Loucy (cell line): Measurements from ENCODE around the gene PPP1R12B.

Experiments
- EZH2phosphoT487 ChIP-seq: fragments of 200-600 bp; IDR thresholded peaks from 2 replicates; pipeline ENCODE4 v1.6.1; 2018; ENCODE audit warnings: antibody characterized with exemption, mild to moderate bottlenecking, moderate library complexity, borderline replicate concordance
- TF ChIP-seq, protein P1 (sequence below): fragments of 200-600 bp; sonication (generic); conservative IDR thresholded peaks from 2 replicates; pipeline ENCODE4 v1.5.1; 2014; ENCODE audit warnings: mild to moderate bottlenecking, antibody characterized with exemption, low read length

DNA sequence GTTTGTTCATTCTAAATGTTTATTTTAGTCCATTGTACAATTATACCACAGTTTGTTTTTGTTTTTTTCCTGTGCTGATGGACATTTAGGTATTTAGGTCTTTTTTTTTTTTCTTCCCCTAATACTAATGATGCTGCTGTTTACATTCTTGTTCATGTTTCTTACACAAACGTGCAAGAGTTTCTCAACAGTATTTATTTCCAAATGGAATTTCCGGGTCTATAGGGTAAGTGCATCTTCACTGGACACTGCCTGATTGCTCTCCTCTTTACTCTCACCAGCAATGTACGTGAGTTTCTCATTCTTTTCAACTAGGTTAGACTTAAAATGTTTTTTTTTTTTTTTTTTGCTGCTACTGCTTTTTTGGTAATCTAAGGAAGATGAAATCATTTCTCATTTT is 122.7 kb downstream of the PPP1R12B start:
- TF ChIP-seq, protein P1, sequence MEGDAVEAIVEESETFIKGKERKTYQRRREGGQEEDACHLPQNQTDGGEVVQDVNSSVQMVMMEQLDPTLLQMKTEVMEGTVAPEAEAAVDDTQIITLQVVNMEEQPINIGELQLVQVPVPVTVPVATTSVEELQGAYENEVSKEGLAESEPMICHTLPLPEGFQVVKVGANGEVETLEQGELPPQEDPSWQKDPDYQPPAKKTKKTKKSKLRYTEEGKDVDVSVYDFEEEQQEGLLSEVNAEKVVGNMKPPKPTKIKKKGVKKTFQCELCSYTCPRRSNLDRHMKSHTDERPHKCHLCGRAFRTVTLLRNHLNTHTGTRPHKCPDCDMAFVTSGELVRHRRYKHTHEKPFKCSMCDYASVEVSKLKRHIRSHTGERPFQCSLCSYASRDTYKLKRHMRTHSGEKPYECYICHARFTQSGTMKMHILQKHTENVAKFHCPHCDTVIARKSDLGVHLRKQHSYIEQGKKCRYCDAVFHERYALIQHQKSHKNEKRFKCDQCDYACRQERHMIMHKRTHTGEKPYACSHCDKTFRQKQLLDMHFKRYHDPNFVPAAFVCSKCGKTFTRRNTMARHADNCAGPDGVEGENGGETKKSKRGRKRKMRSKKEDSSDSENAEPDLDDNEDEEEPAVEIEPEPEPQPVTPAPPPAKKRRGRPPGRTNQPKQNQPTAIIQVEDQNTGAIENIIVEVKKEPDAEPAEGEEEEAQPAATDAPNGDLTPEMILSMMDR = no peak
- TF ChIP-seq EZH2phosphoT487 = no peak
